ENCODE results near the gene EPB41. TPM values are rescaled to one million over a fixed set of nuclear protein-coding genes. Genes with fewer than 3 reads are reported as not detected.
A peak's percentile ranks its signal among the peaks of the same experiment; 100 is the strongest.
"Not testable (repeated sequence)": the region's sequence is repeated elsewhere in the genome, so short reads cannot be mapped to it uniquely, and the experiment has no call there.

Gene EPB41
- total RNA-seq, 2 donors from 2014 or later: 39.4 to 54.4 TPM

GRCh38 chr1:28936094-28936493 is 21.7 kb downstream of the EPB41 start:
- TF ChIP-seq POLR2AphosphoS5 (IDR thresholded peaks at IDR 0.05) (no peak), CTCF (IDR thresholded peaks at IDR 0.05) (no peak), POLR2A (IDR thresholded peaks at IDR 0.05) (no peak)

GRCh38 chr1:28936528-28936927 is 22.2 kb downstream of the EPB41 start:
- Histone ChIP-seq H3K27ac (no peak overlapping the region), H3K4me1 (replicated peaks) (no peaks in the 10 kb centered on the region), H3K36me3 (no peaks in the 10 kb centered on the region), H3K27me3 (replicated peaks; ENCODE audit: insufficient read depth) (no peaks in the 10 kb centered on the region), H3K9me3 (no peaks in the 10 kb centered on the region), H3K4me3 (no peak overlapping the region)
- intact Hi-C loops (cut with DNase I): no loop called here
- TF ChIP-seq POLR2AphosphoS5 (IDR thresholded peaks at IDR 0.05) (no peak), CTCF (IDR thresholded peaks at IDR 0.05) (no peak), POLR2A (IDR thresholded peaks at IDR 0.05) (no peak)
- no peak for DNase-seq (ENCODE audit: low spot score)

More at GRCh38 chr1:28936094-28936493, 21.7 kb downstream of the EPB41 start:
- Histone ChIP-seq H3K9me3 (no peaks in the 10 kb centered on the region), H3K4me3 (no peak overlapping the region), H3K4me1 (replicated peaks) (no peaks in the 10 kb centered on the region), H3K27ac (no peak overlapping the region), H3K27me3 (replicated peaks; ENCODE audit: insufficient read depth) (no peaks in the 10 kb centered on the region), H3K36me3 (no peaks in the 10 kb centered on the region)
- WGBS: 98% methylated on average over 1 of the region's 1 CpG
- no peak for DNase-seq (ENCODE audit: low spot score)
- intact Hi-C loops (cut with DNase I): no loop called here

DNA sequence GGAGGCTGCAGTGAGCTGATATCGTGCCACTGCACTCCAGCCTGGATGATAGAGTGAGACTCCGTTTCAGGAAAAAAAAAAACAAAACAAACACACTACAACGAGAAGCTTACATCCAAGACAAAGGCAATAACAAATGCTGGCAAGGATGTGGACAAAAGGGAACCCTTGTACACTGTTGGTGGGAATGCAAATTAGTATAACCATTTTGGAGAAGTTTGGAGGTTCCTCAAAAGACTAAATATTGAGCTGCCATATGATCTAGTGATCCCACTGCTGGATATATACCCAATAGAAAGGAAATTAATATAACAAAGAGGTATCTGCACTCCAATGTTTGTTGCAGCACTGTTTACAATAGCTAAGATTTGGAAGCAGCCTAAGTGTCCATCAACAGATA is 29.2 kb downstream of the EPB41 start:
- H3K4me1 ChIP-seq (replicated peaks); H3K9me3 ChIP-seq; H3K4me3 ChIP-seq; H3K36me3 ChIP-seq; H3K27ac ChIP-seq; H3K27me3 ChIP-seq (replicated peaks; ENCODE audit: insufficient read depth); intact Hi-C loops (cut with DNase I); DNase-seq (ENCODE audit: low spot score): not testable (repeated sequence)
- WGBS: 81% methylated on average over 3 of the region's 3 CpGs

DNA sequence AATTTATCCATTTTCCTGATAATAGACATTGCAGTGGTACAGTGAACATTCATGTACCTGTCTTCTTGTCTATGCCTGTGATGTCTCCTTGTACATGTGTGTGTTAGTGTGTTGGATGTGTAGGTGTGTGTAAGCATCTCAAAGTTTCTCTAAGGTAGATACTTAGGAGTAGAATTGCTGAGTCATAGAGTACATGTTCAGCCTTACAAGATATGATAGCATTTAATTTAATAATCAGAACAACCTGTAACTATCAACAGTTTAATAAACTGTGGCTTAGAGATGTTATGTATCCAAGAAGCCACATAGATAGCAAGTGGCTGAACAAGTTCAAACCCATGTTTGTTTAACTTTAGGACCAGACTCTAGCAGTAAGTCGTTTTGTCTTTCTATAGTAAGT is 35.6 kb downstream of the EPB41 start:
- Histone ChIP-seq H3K4me3 (no peak overlapping the region), H3K9me3 (no peaks in the 10 kb centered on the region), H3K4me1 (replicated peaks) (no peaks in the 10 kb centered on the region), H3K36me3 (no peaks in the 10 kb centered on the region), H3K27me3 (replicated peaks; ENCODE audit: insufficient read depth) (no peaks in the 10 kb centered on the region), H3K27ac (peak overlapping the region in 1 of 2 donors; percentile 19)
- intact Hi-C loops (cut with DNase I): no loop called here
- TF ChIP-seq CTCF (IDR thresholded peaks at IDR 0.05) (no peak), POLR2AphosphoS5 (IDR thresholded peaks at IDR 0.05) (peak; percentile 58)
- no peak for DNase-seq (ENCODE audit: low spot score)
- WGBS: 33% methylated on average over 1 of the region's 1 CpG

GRCh38 chr1:28950449-28950848 is 36.1 kb downstream of the EPB41 start:
- H3K4me3 ChIP-seq: no peak overlapping the region
- intact Hi-C loops (cut with DNase I): no loop called here
- H3K27me3 ChIP-seq (replicated peaks; ENCODE audit: insufficient read depth): no peaks in the 10 kb centered on the region
- no peaks in the 10 kb centered on the region for H3K36me3 ChIP-seq
- no peak for DNase-seq (ENCODE audit: low spot score)
- peak overlapping the region in 1 of 2 donors; percentile 19 for H3K27ac ChIP-seq
- no peaks in the 10 kb centered on the region for H3K9me3 ChIP-seq
- H3K4me1 ChIP-seq (replicated peaks): no peaks in the 10 kb centered on the region
- TF ChIP-seq POLR2AphosphoS5 (IDR thresholded peaks at IDR 0.05): no peak
- TF ChIP-seq POLR2A (IDR thresholded peaks at IDR 0.05): no peak
- no peak for TF ChIP-seq CTCF (IDR thresholded peaks at IDR 0.05)

Data from prostate gland (tissue), 2 donors.